Stimulated activated naive CD8-positive, alpha-beta T cell treated with anti-CD3 and anti-CD28 coated beads, Interleukin-15, amount 100 ng/mL, for 72 hours (primary cell): Measurements from ENCODE around the gene CPHXL.

Experiments
- ATAC-seq: fragments of 150-1000 bp; cut with Tn5 transposase; 2 replicates; pipeline ENCODE4 v1.10.0; 2021; ENCODE audit warnings: mild to moderate bottlenecking, moderate library complexity
- DNase-seq, 2 donors: peaks; one replicate each; pipeline ENCODE4 v3.0.0; 2021 to 2022
- H3K27ac Mint-ChIP-seq, 2 donors: one replicate each; pipeline ENCODE4 v1.8.0; 2022; ENCODE audit warnings: mild to moderate bottlenecking in 2 of 2, mixed read lengths in 2 of 2, moderate library complexity in 2 of 2
- H3K27me3 Mint-ChIP-seq: one replicate; pipeline ENCODE4 v1.8.0; 2022; ENCODE audit warnings: mixed read lengths
- H3K4me1 Mint-ChIP-seq: one replicate; pipeline ENCODE4 v1.8.0; 2022; ENCODE audit warnings: mild to moderate bottlenecking, mixed read lengths
- H3K4me3 Mint-ChIP-seq, 2 donors: one replicate each; pipeline ENCODE4 v1.8.0; 2022; ENCODE audit warnings: mild to moderate bottlenecking in 2 of 2, mixed read lengths in 2 of 2, moderate library complexity in 1 of 2
- H3K9me3 Mint-ChIP-seq, 2 donors: one replicate each; pipeline ENCODE4 v1.8.0; 2022; ENCODE audit warnings: mixed read lengths in 2 of 2

CPHXL gene

GRCh38 chr16:75732871-75733270 is 6.6 kb upstream of the CPHXL start:
- Mint-ChIP-seq H3K4me3 (no peak overlapping the region), H3K27me3 (no peaks in the 10 kb centered on the region), H3K9me3 (no peaks in the 10 kb centered on the region), H3K27ac (no peak overlapping the region), H3K4me1 (no peaks in the 10 kb centered on the region)
- no peak for DNase-seq
- ATAC-seq: no peak

GRCh38 chr16:75727221-75727620 is 931 bp upstream of the CPHXL start:
- no peaks in the 10 kb centered on the region for H3K4me1 Mint-ChIP-seq
- DNase-seq (no peak), ATAC-seq (no peak)
- no peak overlapping the region for H3K4me3 Mint-ChIP-seq
- peaks cover 3 to 5% of the 10 kb centered on the region in 2 donors for H3K9me3 Mint-ChIP-seq
- no peaks in the 10 kb centered on the region for H3K27me3 Mint-ChIP-seq
- no peak overlapping the region for H3K27ac Mint-ChIP-seq

DNA sequence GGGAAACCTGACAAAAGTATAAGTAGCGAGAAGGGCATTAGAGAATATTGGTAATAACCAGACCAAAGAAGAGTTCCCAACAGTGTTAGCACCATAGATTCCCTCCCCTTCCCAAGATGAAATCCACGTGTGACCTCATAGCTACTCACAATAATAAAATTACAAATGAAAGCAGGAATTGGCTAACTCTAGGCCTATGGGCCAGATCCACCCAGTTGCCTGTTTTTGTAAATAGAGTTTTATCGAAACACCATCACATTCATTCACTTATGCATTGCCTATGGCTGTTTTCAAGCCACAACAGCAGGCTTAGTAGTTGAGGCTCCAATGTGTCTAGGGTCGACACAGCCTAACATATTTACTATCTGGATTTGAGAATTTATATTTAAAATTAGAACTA is 7.8 kb downstream of the CPHXL start:
- ATAC-seq (no peak), DNase-seq (no peak)
- H3K4me1 Mint-ChIP-seq: no peaks in the 10 kb centered on the region
- no peak overlapping the region for H3K4me3 Mint-ChIP-seq
- H3K27me3 Mint-ChIP-seq: peaks cover 45% of the 10 kb centered on the region
- H3K27ac Mint-ChIP-seq: no peak overlapping the region
- H3K9me3 Mint-ChIP-seq: peaks cover 12 to 18% of the 10 kb centered on the region in 2 donors

GRCh38 chr16:75714661-75715060 is 11.6 kb downstream of the CPHXL start:
- H3K4me1 Mint-ChIP-seq: no peaks in the 10 kb centered on the region
- H3K4me3 Mint-ChIP-seq: no peak overlapping the region
- ATAC-seq: no peak
- no peak for DNase-seq
- peaks cover 5 to 22% of the 10 kb centered on the region in 2 donors for H3K9me3 Mint-ChIP-seq
- H3K27me3 Mint-ChIP-seq: peaks cover 40% of the 10 kb centered on the region
- H3K27ac Mint-ChIP-seq: no peak overlapping the region

DNA sequence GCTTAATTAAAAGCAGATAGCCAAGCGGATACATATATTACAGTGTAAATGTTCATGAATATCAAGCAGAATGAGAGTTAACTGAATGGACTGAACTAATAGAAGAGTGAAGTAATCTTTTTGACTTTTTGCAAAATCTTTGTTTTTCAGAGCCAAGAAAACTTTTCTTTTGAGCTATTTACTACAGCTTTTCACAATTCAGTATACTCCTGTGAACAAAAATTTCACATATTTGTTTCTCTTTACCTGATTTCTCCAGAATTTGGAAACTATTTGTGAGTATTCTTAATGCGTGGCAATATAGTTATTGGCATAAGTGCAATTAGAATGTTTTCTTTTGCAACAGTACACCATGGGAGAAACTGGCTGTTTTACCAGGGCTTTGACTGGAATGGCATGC is 15.9 kb downstream of the CPHXL start:
- DNase-seq (no peak), ATAC-seq (no peak)
- no peak overlapping the region for H3K27ac Mint-ChIP-seq
- no peak overlapping the region for H3K4me3 Mint-ChIP-seq
- no peaks in the 10 kb centered on the region for H3K4me1 Mint-ChIP-seq
- H3K27me3 Mint-ChIP-seq: peaks cover 18% of the 10 kb centered on the region
- H3K9me3 Mint-ChIP-seq: peaks cover 0 to 20% of the 10 kb centered on the region in 2 donors

DNA sequence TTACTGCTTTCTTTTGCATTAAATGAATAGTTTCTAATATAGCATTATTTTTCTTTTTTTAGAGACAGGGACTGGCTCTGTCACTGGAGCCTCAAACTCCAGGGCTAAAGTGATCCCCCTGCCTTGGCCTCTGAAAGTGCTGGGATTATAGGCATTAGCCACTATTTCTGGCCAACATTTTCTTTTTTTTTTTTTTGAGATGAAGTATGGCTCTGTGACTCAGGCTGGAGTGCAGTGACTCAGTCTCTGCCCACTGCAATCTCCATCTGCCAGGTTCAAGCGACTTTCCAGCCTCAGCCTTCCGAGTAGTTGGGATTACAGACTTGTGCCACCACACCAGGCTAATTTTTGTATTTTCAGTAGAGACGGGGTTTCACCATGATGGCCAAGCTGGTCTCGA is 23.0 kb downstream of the CPHXL start:
- no peak for DNase-seq
- no peaks in the 10 kb centered on the region for H3K9me3 Mint-ChIP-seq
- H3K27ac Mint-ChIP-seq: no peak overlapping the region
- no peak overlapping the region for H3K4me3 Mint-ChIP-seq
- H3K27me3 Mint-ChIP-seq: peaks cover 15% of the 10 kb centered on the region
- no peaks in the 10 kb centered on the region for H3K4me1 Mint-ChIP-seq
- no peak for ATAC-seq

GRCh38 chr16:75702242-75702641 is 24.0 kb downstream of the CPHXL start:
- H3K9me3 Mint-ChIP-seq: no peaks in the 10 kb centered on the region
- H3K27me3 Mint-ChIP-seq: peaks cover 13% of the 10 kb centered on the region
- H3K27ac Mint-ChIP-seq: no peak overlapping the region
- H3K4me3 Mint-ChIP-seq: no peak overlapping the region
- H3K4me1 Mint-ChIP-seq: no peaks in the 10 kb centered on the region
- no peak for DNase-seq
- no peak for ATAC-seq

- no peak for ATAC-seq
- no peak for DNase-seq
- peak within 1 kb of the TSS in 1 of 2 donors; percentile 10 for H3K27ac Mint-ChIP-seq
- no peak within 1 kb of the TSS for H3K4me3 Mint-ChIP-seq
- peaks cover 9% of the 10 kb centered on the region for H3K27me3 Mint-ChIP-seq
- H3K9me3 Mint-ChIP-seq: no peaks in the 10 kb centered on the region
- H3K4me1 Mint-ChIP-seq: no peaks in the 10 kb centered on the region
Observed at GRCh38 chr16:75701361-75701760, 24.9 kb downstream of the CPHXL start, which contains the start of gene DUXB. Gene DUXB (minus strand): TSS chr16:75701461. CDS start chr16:75701418, 43 bp downstream.

DNA sequence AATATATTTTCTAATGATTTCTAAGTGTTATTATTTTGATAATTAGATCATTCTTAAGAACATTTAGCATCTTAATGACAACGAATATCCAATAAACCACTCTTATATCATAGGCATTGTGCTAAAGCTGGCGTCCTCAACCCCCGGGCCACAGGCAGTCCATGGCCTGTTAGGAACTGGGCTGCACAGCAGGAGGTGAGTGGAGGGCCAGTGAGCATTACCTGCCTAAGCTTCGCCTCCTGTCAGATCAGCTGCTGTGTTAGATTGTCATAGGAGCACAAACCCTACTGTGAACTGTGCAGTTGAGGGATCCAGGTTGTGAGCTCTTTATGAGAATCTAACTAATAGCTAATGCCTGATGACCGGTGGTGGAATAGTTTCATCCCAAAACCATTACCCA is 28.7 kb downstream of the CPHXL start:
- ATAC-seq (no peak), DNase-seq (no peak)
- H3K9me3 Mint-ChIP-seq: no peaks in the 10 kb centered on the region
- H3K4me1 Mint-ChIP-seq: no peaks in the 10 kb centered on the region
- H3K27ac Mint-ChIP-seq: no peak overlapping the region
- no peak overlapping the region for H3K4me3 Mint-ChIP-seq
- no peaks in the 10 kb centered on the region for H3K27me3 Mint-ChIP-seq

DNA sequence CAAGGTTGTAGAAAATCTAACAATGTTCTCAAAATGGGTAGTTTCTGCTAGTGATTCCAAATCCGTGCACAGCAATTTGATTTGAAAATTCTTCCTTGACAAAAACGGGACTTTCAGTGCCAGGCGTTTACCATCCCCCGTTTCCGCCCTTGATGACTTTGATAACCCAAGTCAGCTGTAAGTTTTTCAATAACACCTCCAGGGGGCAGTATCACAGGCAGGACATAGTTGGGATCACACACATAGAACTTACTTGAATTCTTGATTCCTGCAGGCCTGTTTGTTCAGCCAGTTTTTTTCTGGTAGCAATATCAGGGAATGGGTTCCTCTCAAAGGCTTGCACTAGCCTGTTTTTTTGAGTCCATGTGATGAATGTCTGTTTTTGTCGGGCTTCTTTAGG is 30.6 kb downstream of the CPHXL start:
- Mint-ChIP-seq H3K4me1 (no peaks in the 10 kb centered on the region), H3K9me3 (no peaks in the 10 kb centered on the region), H3K27me3 (no peaks in the 10 kb centered on the region), H3K4me3 (no peak overlapping the region), H3K27ac (no peak overlapping the region)
- ATAC-seq: no peak
- no peak for DNase-seq

- no peaks in the 10 kb centered on the region for H3K27me3 Mint-ChIP-seq
- ATAC-seq (no peak), DNase-seq (no peak)
- peaks cover 8 to 11% of the 10 kb centered on the region in 2 donors for H3K9me3 Mint-ChIP-seq
- H3K4me3 Mint-ChIP-seq: no peak overlapping the region
- no peak overlapping the region for H3K27ac Mint-ChIP-seq
- H3K4me1 Mint-ChIP-seq: no peaks in the 10 kb centered on the region
Observed at GRCh38 chr16:75687361-75687760, 38.9 kb downstream of the CPHXL start.

DNA sequence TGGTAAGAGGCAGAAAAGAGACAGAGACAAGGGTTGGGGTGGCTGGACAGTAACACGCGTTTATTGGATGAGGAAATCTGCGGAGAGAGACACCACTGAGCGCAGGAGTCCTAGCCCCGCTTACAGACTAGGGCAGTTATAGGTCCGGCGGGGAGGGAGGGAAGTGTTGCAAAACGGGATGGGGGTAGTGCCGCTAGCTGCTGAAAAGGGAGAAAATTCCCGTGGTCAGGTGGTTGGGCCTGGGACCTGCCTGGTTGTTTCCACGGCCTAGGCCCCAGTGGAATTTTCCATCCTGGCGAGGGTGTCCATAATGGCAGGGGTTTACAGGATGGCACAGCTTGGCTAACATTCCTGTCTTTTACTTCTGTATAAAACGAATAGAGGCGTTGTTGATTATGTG is 44.0 kb downstream of the CPHXL start:
- Mint-ChIP-seq H3K9me3 (peaks cover 0 to 11% of the 10 kb centered on the region in 2 donors), H3K27ac (no peak overlapping the region), H3K4me3 (no peak overlapping the region), H3K4me1 (no peaks in the 10 kb centered on the region), H3K27me3 (no peaks in the 10 kb centered on the region)
- no peak for ATAC-seq
- no peak for DNase-seq

- no peaks in the 10 kb centered on the region for H3K27me3 Mint-ChIP-seq
- no peaks in the 10 kb centered on the region for H3K4me1 Mint-ChIP-seq
- no peak for ATAC-seq
- H3K27ac Mint-ChIP-seq: no peak overlapping the region
- H3K9me3 Mint-ChIP-seq: peaks cover 0 to 6% of the 10 kb centered on the region in 2 donors
- H3K4me3 Mint-ChIP-seq: no peak overlapping the region
- DNase-seq: no peak
Observed at GRCh38 chr16:75679366-75679765, 46.9 kb downstream of the CPHXL start.

- Mint-ChIP-seq H3K9me3 (no peaks in the 10 kb centered on the region), H3K4me3 (no peak within 1 kb of the TSS), H3K27ac (peak within 1 kb of the TSS in 1 of 2 donors; percentile 11), H3K4me1 (no peaks in the 10 kb centered on the region), H3K27me3 (no peaks in the 10 kb centered on the region)
- ATAC-seq (no peak), DNase-seq (no peak)
Observed at GRCh38 chr16:75676909-75677308, 49.4 kb downstream of the CPHXL start, which contains the start of gene CPHXL2. Gene CPHXL2 (minus strand): TSS chr16:75677009. CDS start chr16:75676999, 10 bp downstream.

DNA sequence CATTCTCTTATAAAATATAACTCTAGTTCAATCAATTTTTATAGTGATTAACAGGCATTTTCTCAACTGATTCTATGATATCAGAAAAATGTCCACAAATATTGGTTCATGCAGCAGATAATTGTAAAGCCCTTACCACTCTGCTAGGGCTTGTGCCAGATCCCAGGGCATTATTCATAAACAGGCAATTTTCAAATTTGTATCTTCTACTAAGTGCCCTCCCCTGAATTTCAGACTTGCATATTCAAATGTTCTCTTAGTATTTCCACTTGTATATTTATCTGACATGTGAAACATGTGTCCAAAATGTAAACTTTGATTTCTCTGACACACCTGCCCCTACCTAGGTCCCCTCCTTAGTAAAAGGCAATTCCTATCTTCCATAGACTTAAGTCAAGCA is 58.8 kb downstream of the CPHXL start:
- H3K27ac Mint-ChIP-seq: no peak overlapping the region
- no peak for ATAC-seq

More for the DNA sequence above, 58.8 kb downstream of the CPHXL start:
- H3K9me3 Mint-ChIP-seq: no peaks in the 10 kb centered on the region
- H3K4me3 Mint-ChIP-seq: no peak overlapping the region
- no peak for DNase-seq
- H3K4me1 Mint-ChIP-seq: no peaks in the 10 kb centered on the region
- no peaks in the 10 kb centered on the region for H3K27me3 Mint-ChIP-seq
